ENCODE results near the gene RNF14. TPM values are rescaled to one million over a fixed set of nuclear protein-coding genes. Genes with fewer than 3 reads are reported as not detected.

RNF14 gene
- total and polyA plus RNA-seq, 10 of the 15 experiments (the other 5 are each of a cell fraction or from before 2014, with no cell fraction given), result 13.2 to 41.8 (median 28.3) TPM

DNA sequence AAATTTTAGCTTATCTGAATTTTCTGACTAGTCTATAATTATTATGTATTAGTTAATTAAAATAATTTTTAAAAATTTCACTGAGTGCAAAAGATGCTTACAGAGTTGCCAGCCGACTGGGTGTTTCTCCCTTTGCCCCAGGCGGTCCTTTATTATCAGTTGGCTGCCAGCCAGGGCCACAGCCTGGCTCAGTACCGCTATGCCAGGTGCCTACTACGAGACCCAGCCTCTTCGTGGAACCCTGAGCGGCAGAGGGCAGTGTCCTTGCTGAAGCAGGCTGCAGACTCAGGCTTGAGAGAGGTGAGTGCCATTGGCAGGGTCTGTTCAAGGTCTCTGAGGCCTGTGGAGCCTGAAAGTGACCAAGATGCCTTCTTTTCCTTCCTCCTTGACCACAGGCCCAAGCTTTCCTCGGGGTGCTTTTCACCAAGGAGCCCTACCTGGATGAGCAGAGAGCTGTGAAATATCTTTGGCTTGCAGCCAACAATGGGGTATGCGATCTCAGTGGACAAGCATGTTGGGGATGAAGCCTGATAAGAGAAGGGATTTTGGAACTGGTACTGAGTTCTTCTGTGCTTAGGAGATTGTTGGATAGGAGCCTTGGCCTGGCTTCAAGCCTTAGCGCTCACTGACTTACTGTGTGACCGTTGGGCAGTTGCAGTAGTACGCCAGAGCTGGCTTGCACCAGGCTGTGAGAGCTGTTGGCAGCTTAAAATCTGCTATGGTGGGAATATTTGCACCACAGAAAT, 34.6 kb upstream of the RNF14 start (continued):
- TF ChIP-seq ASH2L (IDR thresholded peaks at IDR 0.05; ENCODE audit: borderline replicate concordance, low read depth) (no peak), NR2F1 (conservative IDR thresholded peaks at IDR 0.05) (no peak), MTA3 (IDR thresholded peaks at IDR 0.05; ENCODE audit: borderline replicate concordance, low read length) (no peak)

- WGBS (ENCODE audit: insufficient coverage, insufficient replicate concordance, low lambda C conversion rate, missing lambda C conversion rate), result 100% methylated on average over 4 of the region's 4 CpGs
- BruUV-seq (replicated peaks), result no TSS peak
- no peak for FAIRE-seq
- TF ChIP-seq NFXL1 (IDR thresholded peaks at IDR 0.05; ENCODE audit: borderline replicate concordance) (no peak), TCF12 (IDR thresholded peaks at IDR 0.05; ENCODE audit: low read depth, low read length) (no peak), DPF2 (IDR thresholded peaks at IDR 0.05) (no peak), EGR1 (IDR thresholded peaks at IDR 0.05; ENCODE audit: borderline replicate concordance in 1 of 2, low read depth in 2 of 2, low read length in 2 of 2) (no peak)
- TF ChIP-seq, protein P1, sequence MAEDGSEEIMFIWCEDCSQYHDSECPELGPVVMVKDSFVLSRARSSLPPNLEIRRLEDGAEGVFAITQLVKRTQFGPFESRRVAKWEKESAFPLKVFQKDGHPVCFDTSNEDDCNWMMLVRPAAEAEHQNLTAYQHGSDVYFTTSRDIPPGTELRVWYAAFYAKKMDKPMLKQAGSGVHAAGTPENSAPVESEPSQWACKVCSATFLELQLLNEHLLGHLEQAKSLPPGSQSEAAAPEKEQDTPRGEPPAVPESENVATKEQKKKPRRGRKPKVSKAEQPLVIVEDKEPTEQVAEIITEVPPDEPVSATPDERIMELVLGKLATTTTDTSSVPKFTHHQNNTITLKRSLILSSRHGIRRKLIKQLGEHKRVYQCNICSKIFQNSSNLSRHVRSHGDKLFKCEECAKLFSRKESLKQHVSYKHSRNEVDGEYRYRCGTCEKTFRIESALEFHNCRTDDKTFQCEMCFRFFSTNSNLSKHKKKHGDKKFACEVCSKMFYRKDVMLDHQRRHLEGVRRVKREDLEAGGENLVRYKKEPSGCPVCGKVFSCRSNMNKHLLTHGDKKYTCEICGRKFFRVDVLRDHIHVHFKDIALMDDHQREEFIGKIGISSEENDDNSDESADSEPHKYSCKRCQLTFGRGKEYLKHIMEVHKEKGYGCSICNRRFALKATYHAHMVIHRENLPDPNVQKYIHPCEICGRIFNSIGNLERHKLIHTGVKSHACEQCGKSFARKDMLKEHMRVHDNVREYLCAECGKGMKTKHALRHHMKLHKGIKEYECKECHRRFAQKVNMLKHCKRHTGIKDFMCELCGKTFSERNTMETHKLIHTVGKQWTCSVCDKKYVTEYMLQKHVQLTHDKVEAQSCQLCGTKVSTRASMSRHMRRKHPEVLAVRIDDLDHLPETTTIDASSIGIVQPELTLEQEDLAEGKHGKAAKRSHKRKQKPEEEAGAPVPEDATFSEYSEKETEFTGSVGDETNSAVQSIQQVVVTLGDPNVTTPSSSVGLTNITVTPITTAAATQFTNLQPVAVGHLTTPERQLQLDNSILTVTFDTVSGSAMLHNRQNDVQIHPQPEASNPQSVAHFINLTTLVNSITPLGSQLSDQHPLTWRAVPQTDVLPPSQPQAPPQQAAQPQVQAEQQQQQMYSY (CRISPR knock-in tag; IDR thresholded peaks at IDR 0.05), result no peak
- ChIA-PET SMC1A (ENCODE audit: uncharacterized antibody, unreplicated experiment) (no interaction called here), CTCF (no interaction called here), POLR2A (no interaction called here), RAD21 (ENCODE audit: unreplicated experiment) (no interaction called here)
- intact Hi-C loops (cut with micrococcal nuclease; ENCODE audit: unreplicated experiment), result no loop called here
- H3K9me3 ChIP-seq (replicated peaks; ENCODE audit: control insufficient read depth, insufficient read depth, low read length), result no peaks in the 10 kb centered on the region
- H3K79me2 ChIP-seq (ENCODE audit: control insufficient read depth, insufficient read depth, low read length), result no peaks in the 10 kb centered on the region
- no peak overlapping the region for H2AFZ ChIP-seq (ENCODE audit: control insufficient read depth, low read depth, low read length)
- DNase-seq (ENCODE audit: low read depth, low spot score), result no peak
- no peak overlapping the region for H3K4me3 ChIP-seq
- peaks cover 11 to 32% of the 10 kb centered on the region in 2 experiments for H3K36me3 ChIP-seq (ENCODE audit: control insufficient read depth in 2 of 2, insufficient read depth in 2 of 2, low read length in 1 of 2)
- no peaks in the 10 kb centered on the region for H3K27me3 ChIP-seq (replicated peaks in 1 of 2; ENCODE audit: control insufficient read depth in 2 of 2, insufficient read depth in 2 of 2, low read length in 1 of 2)
- no peak for ATAC-seq
- no peaks in the 10 kb centered on the region for H3K4me1 ChIP-seq (ENCODE audit: control insufficient read depth, insufficient read depth, low read length)
- in situ Hi-C loops (cut with MboI), result no loop called here
- no peak overlapping the region for H3K9ac ChIP-seq (ENCODE audit: control insufficient read depth, insufficient read depth, low read length)
- no peak overlapping the region for H3K27ac ChIP-seq (ENCODE audit: control insufficient read depth, insufficient read depth)
- H4K20me1 ChIP-seq (ENCODE audit: control insufficient read depth, insufficient read depth), result no peaks in the 10 kb centered on the region
- no peak overlapping the region for H3K4me2 ChIP-seq (ENCODE audit: control insufficient read depth, insufficient read depth)
Observed at GRCh38 chr5:141935538-141935937, 33.4 kb upstream of the RNF14 start.
